Lung (tissue), 12 donors: ENCODE results near the gene SEMA5B. TPM values are rescaled to one million over a fixed set of nuclear protein-coding genes. Genes with fewer than 3 reads are reported as not detected.

Source experiments
- ATAC-seq: fragments of 200-7000 bp; cut with Tn5 transposase; one replicate; pipeline ENCODE4 v1.9.1; 2020; ENCODE audit warnings: moderate number of reproducible peaks; ENCODE audit not compliant: insufficient read depth, low FRiP score
- DNase-seq, 3 donors: peaks; one replicate each; pipeline ENCODE4 v3.0.0-alpha.2; 2013 to 2017
- H3K27ac ChIP-seq, 2 donors: one replicate each; pipeline ENCODE4 v1.5.1; 2013; ENCODE audit warnings: mild to moderate bottlenecking in 2 of 2, moderate library complexity in 2 of 2, control low read depth in 1 of 2, inconsistent platforms in 1 of 2, low read depth in 1 of 2, low read length in 1 of 2
- H3K27me3 ChIP-seq, 3 donors: one replicate each; pipeline ENCODE4 v1.5.1; 2013; ENCODE audit warnings: low read length in 2 of 3; ENCODE audit not compliant: control insufficient read depth in 3 of 3, insufficient read depth in 3 of 3
- H3K36me3 ChIP-seq, 4 donors: one replicate each; pipeline ENCODE4 v1.5.1; 2013; ENCODE audit warnings: low read length in 4 of 4, mild to moderate bottlenecking in 1 of 4, moderate library complexity in 1 of 4; ENCODE audit not compliant: control insufficient read depth in 4 of 4, insufficient read depth in 4 of 4
- H3K4me1 ChIP-seq, 5 donors: one replicate each; pipeline ENCODE4 v1.5.1; 2013; ENCODE audit warnings: low read length in 5 of 5, mild to moderate bottlenecking in 2 of 5, moderate library complexity in 1 of 5; ENCODE audit not compliant: control insufficient read depth in 5 of 5, insufficient read depth in 5 of 5
- H3K4me3 ChIP-seq: one replicate; pipeline ENCODE4 v1.5.1; 2013; ENCODE audit warnings: mild to moderate bottlenecking, control low read depth, moderate library complexity
- H3K9ac ChIP-seq, 2 donors: one replicate each; pipeline ENCODE4 v1.5.1; 2013; ENCODE audit warnings: low read length in 2 of 2, control low read depth in 1 of 2; ENCODE audit not compliant: insufficient read depth in 1 of 2
- H3K9me3 ChIP-seq, 4 donors: one replicate each; pipeline ENCODE4 v1.5.1; 2013; ENCODE audit warnings: low read length in 3 of 4, mild to moderate bottlenecking in 1 of 4, moderate library complexity in 1 of 4; ENCODE audit not compliant: control insufficient read depth in 4 of 4, insufficient read depth in 3 of 4
- WGBS, 2 donors: extraction: QIAGEN DNeasy Blood & Tissue Kit; methylation state at CpG; one replicate each; pipeline ENCODE4 v1.1.7; 2013; 5-methylcytosine and 5-hydroxymethylcytosine counted together
- polyA plus RNA-seq, 2 donors: library from polyadenylated mRNA; stranded (reverse); fragments of 200-250 nt; gene quantifications; one replicate each; pipeline ENCODE4 v1.2.1, GENCODE V29; 2013
- total RNA-seq, 2 donors: library from RNA; depleted of rRNA in 1 of 2; stranded (reverse); fragments of >200 nt in 1 of 2; gene quantifications; one replicate each; pipeline ENCODE4 v1.2.1, GENCODE V29; 2014 to 2021
- TF ChIP-seq, protein P1 (sequence below): IDR thresholded peaks from 2 replicates; pipeline ENCODE4 v1.5.1; 2012; ENCODE audit warnings: mild to moderate bottlenecking; ENCODE audit errors: control extremely low read depth, extremely low read depth
- donor health status: control.
- donor health status: control.
- donor health status: Bipolar disorder and iron deficiency.
- donor health status: healthy.
- donor health status: DM: yes; HTN: yes; CAD: no.

The SEMA5B gene
- total and polyA plus RNA-seq, 4 donors = 0.30 to 2.2 (median 0.48) TPM

DNA sequence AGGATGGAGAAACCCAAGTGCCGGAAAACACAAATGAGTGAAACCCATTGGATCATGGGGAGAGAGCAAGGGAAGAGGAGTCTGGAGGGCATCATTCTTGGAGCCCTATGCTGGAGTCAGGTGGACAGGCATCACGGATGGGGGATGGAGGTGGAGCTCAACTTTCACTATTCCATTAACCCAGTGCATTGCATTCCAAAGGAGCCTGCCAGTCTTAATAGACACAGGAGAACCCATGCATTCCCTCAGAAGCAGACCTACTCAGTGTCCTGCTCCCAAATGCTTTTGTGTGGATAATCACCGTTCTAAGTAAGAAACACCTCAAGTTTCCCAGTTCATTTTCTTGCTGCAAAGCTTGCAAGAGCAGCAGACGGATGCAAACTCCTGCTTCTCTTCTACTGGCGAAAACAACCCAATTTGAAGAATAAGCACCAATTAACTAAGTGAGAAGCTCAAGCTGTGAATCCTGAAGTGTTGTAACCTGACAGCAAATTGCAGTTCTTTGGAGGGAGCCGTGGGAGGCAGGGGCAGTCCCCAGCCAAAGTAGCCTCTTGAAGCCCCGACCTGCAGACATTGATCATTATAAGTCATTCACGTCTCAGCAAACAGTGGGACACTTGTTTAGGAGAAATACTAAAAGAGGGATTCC lies 25.3 kb downstream of the SEMA5B start:
- no peaks in the 10 kb centered on the region for H3K4me1 ChIP-seq
- peaks cover 0 to 7% (median 0%) of the 10 kb centered on the region in 3 donors for H3K27me3 ChIP-seq
- H3K9me3 ChIP-seq = peaks cover 0 to 2% (median 0%) of the 10 kb centered on the region in 4 donors
- ATAC-seq (no peak), DNase-seq (no peak)
- H3K36me3 ChIP-seq = no peaks in the 10 kb centered on the region
- H3K9ac ChIP-seq = no peak overlapping the region
- H3K27ac ChIP-seq = no peak overlapping the region
- TF ChIP-seq, protein P1, sequence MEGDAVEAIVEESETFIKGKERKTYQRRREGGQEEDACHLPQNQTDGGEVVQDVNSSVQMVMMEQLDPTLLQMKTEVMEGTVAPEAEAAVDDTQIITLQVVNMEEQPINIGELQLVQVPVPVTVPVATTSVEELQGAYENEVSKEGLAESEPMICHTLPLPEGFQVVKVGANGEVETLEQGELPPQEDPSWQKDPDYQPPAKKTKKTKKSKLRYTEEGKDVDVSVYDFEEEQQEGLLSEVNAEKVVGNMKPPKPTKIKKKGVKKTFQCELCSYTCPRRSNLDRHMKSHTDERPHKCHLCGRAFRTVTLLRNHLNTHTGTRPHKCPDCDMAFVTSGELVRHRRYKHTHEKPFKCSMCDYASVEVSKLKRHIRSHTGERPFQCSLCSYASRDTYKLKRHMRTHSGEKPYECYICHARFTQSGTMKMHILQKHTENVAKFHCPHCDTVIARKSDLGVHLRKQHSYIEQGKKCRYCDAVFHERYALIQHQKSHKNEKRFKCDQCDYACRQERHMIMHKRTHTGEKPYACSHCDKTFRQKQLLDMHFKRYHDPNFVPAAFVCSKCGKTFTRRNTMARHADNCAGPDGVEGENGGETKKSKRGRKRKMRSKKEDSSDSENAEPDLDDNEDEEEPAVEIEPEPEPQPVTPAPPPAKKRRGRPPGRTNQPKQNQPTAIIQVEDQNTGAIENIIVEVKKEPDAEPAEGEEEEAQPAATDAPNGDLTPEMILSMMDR = no peak
- WGBS, 2 donors = 85 to 86% methylated on average over 8 of the region's 8 CpGs
- no peak overlapping the region for H3K4me3 ChIP-seq

DNA sequence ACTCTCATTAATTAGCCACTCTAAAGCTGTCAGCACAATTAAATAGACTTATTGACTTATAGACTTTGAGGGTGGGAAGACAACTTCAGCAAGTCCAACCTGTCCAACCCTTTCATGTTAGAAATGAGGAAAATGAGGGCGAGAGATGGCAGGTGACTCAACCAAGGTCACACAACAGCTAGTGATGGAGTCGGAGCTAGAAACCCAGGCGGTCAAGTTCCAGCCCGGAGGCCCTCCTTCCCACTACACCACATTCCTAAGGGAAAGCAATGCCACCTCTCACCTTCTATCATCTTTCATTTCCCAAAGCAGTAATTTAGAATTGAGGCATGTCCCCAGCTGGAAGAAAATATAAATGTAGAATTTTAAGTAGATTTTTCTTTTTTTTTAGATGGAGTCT lies 28.7 kb downstream of the SEMA5B start:
- ATAC-seq (no peak), DNase-seq (no peak)
- no peak overlapping the region for H3K9ac ChIP-seq
- peaks cover 0 to 7% (median 0%) of the 10 kb centered on the region in 3 donors for H3K27me3 ChIP-seq
- H3K36me3 ChIP-seq = no peaks in the 10 kb centered on the region
- H3K4me1 ChIP-seq = peaks cover 0 to 12% (median 0%) of the 10 kb centered on the region in 5 donors
- TF ChIP-seq, protein P1 = no peak
- no peak overlapping the region for H3K27ac ChIP-seq
- H3K9me3 ChIP-seq = peaks cover 0 to 2% (median 0%) of the 10 kb centered on the region in 4 donors
- WGBS, 2 donors = 97 to 99% methylated on average over 4 of the region's 4 CpGs
- no peak overlapping the region for H3K4me3 ChIP-seq

DNA sequence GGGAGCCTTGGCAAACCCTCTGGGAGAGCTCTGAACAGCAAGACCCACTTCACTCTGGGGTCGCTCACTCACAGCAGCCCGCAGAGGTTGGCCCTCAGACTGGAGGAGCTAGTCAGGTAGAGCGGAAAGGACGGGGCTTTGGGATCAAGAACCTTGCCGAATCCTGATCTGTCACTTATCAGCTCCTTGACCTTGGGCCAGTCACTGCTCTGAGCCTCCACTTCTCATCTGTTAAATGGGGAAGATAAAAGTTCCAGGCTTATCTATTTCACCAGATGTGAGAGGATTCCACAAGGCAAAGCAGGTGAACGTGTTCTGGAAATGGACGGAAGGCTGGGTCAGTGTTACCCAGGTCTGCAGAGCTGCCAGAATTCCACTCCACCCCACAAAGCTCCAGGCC lies 29.4 kb downstream of the SEMA5B start:
- H3K36me3 ChIP-seq = no peaks in the 10 kb centered on the region
- H3K4me1 ChIP-seq = peaks cover 0 to 12% (median 0%) of the 10 kb centered on the region in 5 donors
- H3K27ac ChIP-seq = no peak overlapping the region
- no peak overlapping the region for H3K4me3 ChIP-seq
- no peak for DNase-seq
- H3K9me3 ChIP-seq = peaks cover 0 to 2% (median 0%) of the 10 kb centered on the region in 4 donors
- no peak for ATAC-seq
- H3K27me3 ChIP-seq = peaks cover 0 to 7% (median 0%) of the 10 kb centered on the region in 3 donors
- TF ChIP-seq, protein P1 = no peak
- no peak overlapping the region for H3K9ac ChIP-seq
- 95% methylated on average over 7 of the region's 7 CpGs for WGBS, 2 donors
